NT2/D1 (cell line): ENCODE measurements around the gene RBKS.

Experiments used
- DNase-seq: peaks from one replicate; pipeline ENCODE4 v3.0.0-alpha.2; 2011; ENCODE audit warnings: low read depth, low spot score
- H3K27me3 ChIP-seq: 2 replicates; pipeline ENCODE4 v1.6.0; 2011; ENCODE audit warnings: mild to moderate bottlenecking; ENCODE audit not compliant: insufficient read length, insufficient read depth
- H3K36me3 ChIP-seq: 2 replicates; pipeline ENCODE4 v1.6.1; 2011; ENCODE audit warnings: mild to moderate bottlenecking, low read length, mixed read lengths; ENCODE audit not compliant: insufficient read depth, insufficient read length
- H3K4me1 ChIP-seq: 2 replicates; pipeline ENCODE4 v1.5.1; 2011; ENCODE audit not compliant: insufficient read depth, insufficient read length
- H3K4me3 ChIP-seq: 2 replicates; pipeline ENCODE4 v1.5.1; 2011; ENCODE audit warnings: low read depth; ENCODE audit not compliant: insufficient read length
- H3K9ac ChIP-seq: 2 replicates; pipeline ENCODE4 v1.6.0; 2011; ENCODE audit warnings: low read depth; ENCODE audit not compliant: insufficient read length
- H3K9me3 ChIP-seq: 2 replicates; pipeline ENCODE4 v1.5.1; 2011; ENCODE audit warnings: mild to moderate bottlenecking, low read length; ENCODE audit not compliant: insufficient read depth
- SUZ12 ChIP-seq: IDR thresholded peaks from 2 replicates; pipeline ENCODE4 v1.6.1; 2011; ENCODE audit not compliant: insufficient read length, insufficient read depth; ENCODE audit errors: extremely low read depth
- YY1 ChIP-seq: IDR thresholded peaks from 2 replicates; pipeline ENCODE4 v1.6.1; 2011; ENCODE audit not compliant: insufficient read length, insufficient read depth
- ZNF274 ChIP-seq: IDR thresholded peaks from 2 replicates; pipeline ENCODE4 v1.6.1; 2011; ENCODE audit warnings: mild to moderate bottlenecking, low read depth, low read length

RBKS gene

DNA sequence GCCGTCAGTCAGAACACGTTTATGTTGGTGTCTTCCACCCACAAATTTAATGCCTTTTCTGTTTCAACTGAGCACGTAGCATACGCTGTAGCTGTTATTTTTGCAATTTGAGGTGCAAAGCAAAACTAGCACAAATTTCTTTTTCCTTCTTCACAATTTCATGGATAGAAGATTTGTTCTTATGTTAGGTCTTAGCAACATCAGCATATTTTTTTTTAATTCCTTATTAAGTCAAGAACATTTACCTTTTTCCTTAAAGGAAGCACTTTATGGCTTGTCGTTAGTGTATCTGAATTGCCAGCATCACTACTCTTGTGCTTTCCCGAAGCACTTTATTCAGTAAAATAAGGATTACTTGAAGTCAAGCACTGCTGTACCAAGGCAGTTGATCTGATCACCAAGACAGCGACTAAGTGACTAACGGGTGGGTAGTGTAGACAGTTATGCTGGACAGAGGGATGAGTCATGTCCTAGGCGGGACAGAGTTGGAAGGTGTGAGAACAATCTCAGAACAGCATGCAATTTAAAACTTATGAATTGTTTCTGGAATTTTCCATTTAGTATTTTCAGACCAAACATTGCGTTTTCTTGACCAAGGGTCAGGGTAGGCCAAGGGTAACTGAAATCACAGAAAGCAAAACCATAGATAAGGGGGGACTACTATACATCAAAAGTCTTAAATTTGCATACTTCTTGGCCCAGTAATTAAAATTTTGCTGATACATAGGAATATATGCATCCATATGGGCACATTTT lies 13.6 kb upstream of the RBKS start:
- no peak overlapping the region for H3K9ac ChIP-seq
- H3K27me3 ChIP-seq: no peaks in the 10 kb centered on the region
- no peak overlapping the region for H3K4me3 ChIP-seq
- TF ChIP-seq SUZ12: no peak
- TF ChIP-seq YY1: no peak
- no peak for TF ChIP-seq ZNF274
- no peaks in the 10 kb centered on the region for H3K36me3 ChIP-seq
- DNase-seq: no peak
- H3K9me3 ChIP-seq: no peaks in the 10 kb centered on the region
- H3K4me1 ChIP-seq: no peaks in the 10 kb centered on the region

GRCh38 chr2:27903018-27903417 lies 12.8 kb upstream of the RBKS start:
- no peaks in the 10 kb centered on the region for H3K4me1 ChIP-seq
- no peak overlapping the region for H3K4me3 ChIP-seq
- H3K36me3 ChIP-seq: no peaks in the 10 kb centered on the region
- no peak for TF ChIP-seq ZNF274
- TF ChIP-seq YY1: no peak
- TF ChIP-seq SUZ12: no peak
- H3K9ac ChIP-seq: no peak overlapping the region
- no peak for DNase-seq
- H3K27me3 ChIP-seq: no peaks in the 10 kb centered on the region
- no peaks in the 10 kb centered on the region for H3K9me3 ChIP-seq

DNA sequence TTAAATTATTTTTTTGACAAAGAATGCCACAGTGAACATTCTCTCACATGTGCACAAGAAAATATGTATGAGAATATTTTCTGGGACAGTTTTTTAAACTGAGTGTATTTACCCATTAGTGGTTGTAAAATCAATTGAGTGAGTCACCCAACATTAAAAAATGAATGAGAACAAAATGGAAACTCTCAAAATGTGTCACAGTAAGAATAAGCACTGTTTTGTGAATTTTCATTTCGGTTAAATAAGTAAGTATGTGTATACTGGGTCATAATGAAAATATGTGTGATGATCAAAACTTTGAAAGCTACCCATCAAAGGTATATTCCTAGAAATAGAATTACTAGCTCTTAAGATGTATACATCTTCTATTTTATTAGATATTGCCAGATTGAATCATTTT lies 11.9 kb upstream of the RBKS start:
- Histone ChIP-seq H3K36me3 (no peaks in the 10 kb centered on the region), H3K4me1 (no peaks in the 10 kb centered on the region), H3K9ac (no peak overlapping the region), H3K9me3 (no peaks in the 10 kb centered on the region), H3K4me3 (no peak overlapping the region), H3K27me3 (no peaks in the 10 kb centered on the region)
- no peak for DNase-seq
- TF ChIP-seq YY1 (no peak), ZNF274 (no peak), SUZ12 (no peak)

- no peak for TF ChIP-seq ZNF274
- DNase-seq: no peak
- H3K27me3 ChIP-seq: no peaks in the 10 kb centered on the region
- H3K9me3 ChIP-seq: no peaks in the 10 kb centered on the region
- H3K4me1 ChIP-seq: no peaks in the 10 kb centered on the region
- peaks cover 8% of the 10 kb centered on the region for H3K36me3 ChIP-seq
- no peak overlapping the region for H3K4me3 ChIP-seq
- no peak overlapping the region for H3K9ac ChIP-seq
These were observed 11.0 kb upstream of the RBKS start for GRCh38 chr2:27901234-27901633.

DNA sequence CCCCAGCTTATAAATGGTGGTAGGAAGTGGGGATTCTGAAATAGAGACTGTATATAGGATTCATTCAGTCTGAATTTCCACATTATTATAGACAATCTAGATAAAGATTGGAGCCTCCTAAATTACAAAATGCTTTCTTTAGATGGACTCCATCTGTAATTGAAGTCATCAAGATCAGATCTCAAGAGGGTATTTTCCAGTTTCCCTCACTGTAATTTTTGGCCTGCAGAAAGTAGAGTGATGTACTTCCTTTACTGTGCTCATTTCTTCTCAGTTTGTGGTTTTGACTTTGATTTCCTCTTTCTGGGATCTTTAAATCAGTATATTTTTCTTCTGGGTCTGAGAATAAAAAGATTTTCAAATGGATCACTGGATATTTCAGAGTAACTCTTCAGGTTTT lies 7.5 kb upstream of the RBKS start:
- Histone ChIP-seq H3K27me3 (no peaks in the 10 kb centered on the region), H3K9me3 (no peaks in the 10 kb centered on the region), H3K36me3 (peaks cover 18% of the 10 kb centered on the region), H3K9ac (no peak overlapping the region), H3K4me1 (no peaks in the 10 kb centered on the region), H3K4me3 (no peak overlapping the region)
- no peak for DNase-seq
- TF ChIP-seq ZNF274: no peak
- no peak for TF ChIP-seq SUZ12
- TF ChIP-seq YY1: no peak

DNA sequence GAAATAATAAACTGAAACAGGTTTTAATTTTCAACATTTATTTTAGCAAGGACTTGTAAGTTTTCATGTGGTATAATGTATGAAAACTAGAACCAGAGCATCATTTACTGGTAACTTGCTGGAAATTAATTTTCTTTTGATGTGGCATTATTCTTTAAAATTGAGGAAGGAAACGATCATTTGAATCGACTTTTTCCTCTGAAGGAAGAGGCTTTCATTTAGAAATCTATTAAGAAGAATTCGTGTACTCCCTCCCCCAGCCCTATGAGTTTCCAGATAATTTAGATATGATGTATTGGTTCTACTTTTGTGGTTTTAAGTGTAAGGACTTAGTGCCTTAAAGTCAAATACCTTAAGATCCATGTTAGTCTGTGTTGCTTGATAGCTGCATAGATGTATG lies 2.8 kb upstream of the RBKS start:
- Histone ChIP-seq H3K36me3 (peaks cover 18% of the 10 kb centered on the region), H3K4me1 (no peaks in the 10 kb centered on the region), H3K9me3 (no peaks in the 10 kb centered on the region), H3K27me3 (no peaks in the 10 kb centered on the region), H3K9ac (no peak overlapping the region), H3K4me3 (no peak overlapping the region)
- TF ChIP-seq YY1: no peak
- no peak for TF ChIP-seq SUZ12
- TF ChIP-seq ZNF274: no peak
- no peak for DNase-seq

GRCh38 chr2:27891673-27892105 lies 1.5 kb upstream of the RBKS start:
- no peak for DNase-seq
- no peaks in the 10 kb centered on the region for H3K9me3 ChIP-seq
- H3K4me3 ChIP-seq: no peak overlapping the region
- no peak for TF ChIP-seq ZNF274
- TF ChIP-seq SUZ12: no peak
- TF ChIP-seq YY1: no peak
- H3K4me1 ChIP-seq: no peaks in the 10 kb centered on the region
- H3K9ac ChIP-seq: no peak overlapping the region
- peaks cover 15% of the 10 kb centered on the region for H3K36me3 ChIP-seq
- no peaks in the 10 kb centered on the region for H3K27me3 ChIP-seq
